Breast epithelium (tissue), 3 donors: ENCODE results near the gene WFDC2.

Source experiments
- CTCF ChIP-seq, 3 donors: fragments of 450-650 bp; IDR thresholded peaks; one replicate each; pipeline ENCODE4 v1.5.1; 2016 to 2017; ENCODE audit warnings: antibody characterized with exemption in 3 of 3, mild to moderate bottlenecking in 3 of 3, moderate library complexity in 3 of 3
- POLR2A ChIP-seq: fragments of 450-650 bp; IDR thresholded peaks from one replicate; pipeline ENCODE4 v1.6.1; 2016; ENCODE audit warnings: antibody characterized with exemption, mild to moderate bottlenecking, moderate library complexity
- POLR2AphosphoS5 ChIP-seq, 3 donors: sonication (generic); formaldehyde crosslinking; IDR thresholded peaks; one replicate each; pipeline ENCODE4 v1.6.1; 2017; ENCODE audit warnings: antibody characterized with exemption in 3 of 3

GRCh38 chr20:45440424-45440823 is 29.1 kb upstream of the WFDC2 start:
- TF ChIP-seq CTCF (IDR thresholded peaks at IDR 0.05) (no peak), POLR2AphosphoS5 (IDR thresholded peaks at IDR 0.05) (no peak), POLR2A (no peak)
